OCI-LY3 (cell line): Measurements from ENCODE around the gene BTG2.
"Not testable (repeated sequence)": the region's sequence is repeated elsewhere in the genome, so short reads cannot be mapped to it uniquely, and the experiment has no call there.

Experiments
- H2AFZ ChIP-seq: fragments of 200-600, 300-600 bp; shearing (Covaris generic); 2 replicates; pipeline ENCODE4 v1.6.0; 2014; ENCODE audit warnings: antibody characterized with exemption, low read depth, low read length
- H3K27ac ChIP-seq: fragments of 200-600, 300-600 bp; sonication (generic); 2 replicates; pipeline ENCODE4 v1.5.1; 2014; ENCODE audit warnings: mild to moderate bottlenecking, low read length, moderate library complexity, mixed read lengths
- H3K27me3 ChIP-seq: fragments of 200-600, 300-600 bp; sonication (generic); 2 replicates; pipeline ENCODE4 v1.6.1; 2014; ENCODE audit warnings: low read depth, low read length, mixed read lengths
- H3K36me3 ChIP-seq: fragments of 200-600, 300-600 bp; sonication (generic); replicated peaks from 2 replicates; pipeline ENCODE3; 2014; ENCODE audit warnings: low read depth, low read length, mixed read lengths
- H3K4me1 ChIP-seq: fragments of 300-600, 200-600 bp; sonication (generic); 2 replicates; pipeline ENCODE4 v1.6.1; 2014; ENCODE audit warnings: low read length, mixed read lengths
- H3K4me2 ChIP-seq: fragments of 200-600, 300-600 bp; sonication (generic); 2 replicates; pipeline ENCODE4 v1.6.1; 2014; ENCODE audit warnings: low read length, mixed read lengths
- H3K4me3 ChIP-seq: fragments of 300-600, 200-600 bp; sonication (generic); 2 replicates; pipeline ENCODE4 v1.5.1; 2014; ENCODE audit warnings: antibody characterized with exemption, mild to moderate bottlenecking, low read length, moderate library complexity
- H3K79me2 ChIP-seq: fragments of 300-600, 200-600 bp; shearing (Covaris generic); 2 replicates; pipeline ENCODE4 v1.6.1; 2014; ENCODE audit warnings: mild to moderate bottlenecking, low read length, mixed read lengths
- H3K9ac ChIP-seq: fragments of 300-600, 200-600 bp; shearing (Covaris generic); 2 replicates; pipeline ENCODE4 v1.6.0; 2014; ENCODE audit warnings: mild to moderate bottlenecking, low read length, moderate library complexity
- H3K9me3 ChIP-seq: fragments of 200-600, 300-600 bp; shearing (Covaris generic); 2 replicates; pipeline ENCODE4 v1.6.1; 2014; ENCODE audit warnings: low read length, mixed read lengths; ENCODE audit not compliant: insufficient read depth
- H4K20me1 ChIP-seq: fragments of 200-600, 300-600 bp; sonication (generic); 2 replicates; pipeline ENCODE4 v1.6.1; 2016; ENCODE audit warnings: low read length, mixed read lengths; ENCODE audit not compliant: insufficient read depth
- EZH2phosphoT487 ChIP-seq: fragments of 200-600 bp; shearing (Covaris generic); IDR thresholded peaks from 2 replicates; pipeline ENCODE4 v1.6.1; 2018; ENCODE audit warnings: antibody characterized with exemption, mixed run types, low read depth
- TF ChIP-seq, protein P1 (sequence below): fragments of 200-600, 300-600 bp; sonication (generic); IDR thresholded peaks from 2 replicates; pipeline ENCODE4 v1.5.1; 2014; ENCODE audit warnings: antibody characterized with exemption, low read length, low read depth

Gene BTG2

DNA sequence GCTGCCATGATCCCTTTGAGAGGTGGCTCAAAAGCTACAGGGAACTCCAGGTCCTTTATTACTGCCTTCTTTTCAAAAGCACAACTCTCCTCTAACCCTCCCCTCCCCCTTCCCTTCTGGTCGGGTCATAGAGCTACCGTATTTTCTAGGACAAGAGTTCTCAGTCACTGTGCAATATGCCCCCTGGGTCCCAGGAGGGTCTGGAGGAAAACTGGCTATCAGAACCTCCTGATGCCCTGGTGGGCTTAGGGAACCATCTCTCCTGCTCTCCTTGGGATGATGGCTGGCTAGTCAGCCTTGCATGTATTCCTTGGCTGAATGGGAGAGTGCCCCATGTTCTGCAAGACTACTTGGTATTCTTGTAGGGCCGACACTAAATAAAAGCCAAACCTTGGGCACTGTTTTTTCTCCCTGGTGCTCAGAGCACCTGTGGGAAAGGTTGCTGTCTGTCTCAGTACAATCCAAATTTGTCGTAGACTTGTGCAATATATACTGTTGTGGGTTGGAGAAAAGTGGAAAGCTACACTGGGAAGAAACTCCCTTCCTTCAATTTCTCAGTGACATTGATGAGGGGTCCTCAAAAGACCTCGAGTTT lies 3.1 kb downstream of the BTG2 start:
- peaks cover 61% of the 10 kb centered on the region for H3K36me3 ChIP-seq
- H3K4me1 ChIP-seq: peaks cover 39% of the 10 kb centered on the region
- no peak overlapping the region for H3K27ac ChIP-seq
- peaks cover 66% of the 10 kb centered on the region for H4K20me1 ChIP-seq
- no peak overlapping the region for H2AFZ ChIP-seq
- TF ChIP-seq, protein P1, sequence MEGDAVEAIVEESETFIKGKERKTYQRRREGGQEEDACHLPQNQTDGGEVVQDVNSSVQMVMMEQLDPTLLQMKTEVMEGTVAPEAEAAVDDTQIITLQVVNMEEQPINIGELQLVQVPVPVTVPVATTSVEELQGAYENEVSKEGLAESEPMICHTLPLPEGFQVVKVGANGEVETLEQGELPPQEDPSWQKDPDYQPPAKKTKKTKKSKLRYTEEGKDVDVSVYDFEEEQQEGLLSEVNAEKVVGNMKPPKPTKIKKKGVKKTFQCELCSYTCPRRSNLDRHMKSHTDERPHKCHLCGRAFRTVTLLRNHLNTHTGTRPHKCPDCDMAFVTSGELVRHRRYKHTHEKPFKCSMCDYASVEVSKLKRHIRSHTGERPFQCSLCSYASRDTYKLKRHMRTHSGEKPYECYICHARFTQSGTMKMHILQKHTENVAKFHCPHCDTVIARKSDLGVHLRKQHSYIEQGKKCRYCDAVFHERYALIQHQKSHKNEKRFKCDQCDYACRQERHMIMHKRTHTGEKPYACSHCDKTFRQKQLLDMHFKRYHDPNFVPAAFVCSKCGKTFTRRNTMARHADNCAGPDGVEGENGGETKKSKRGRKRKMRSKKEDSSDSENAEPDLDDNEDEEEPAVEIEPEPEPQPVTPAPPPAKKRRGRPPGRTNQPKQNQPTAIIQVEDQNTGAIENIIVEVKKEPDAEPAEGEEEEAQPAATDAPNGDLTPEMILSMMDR: no peak
- H3K4me3 ChIP-seq: peak overlapping the region; percentile 84
- H3K9ac ChIP-seq: peak overlapping the region; percentile 98; the same call in 1 of the 2 replicates
- no peaks in the 10 kb centered on the region for H3K9me3 ChIP-seq
- H3K4me2 ChIP-seq: peak overlapping the region; percentile 96
- no peaks in the 10 kb centered on the region for H3K27me3 ChIP-seq
- H3K79me2 ChIP-seq: peaks cover 63% of the 10 kb centered on the region

DNA sequence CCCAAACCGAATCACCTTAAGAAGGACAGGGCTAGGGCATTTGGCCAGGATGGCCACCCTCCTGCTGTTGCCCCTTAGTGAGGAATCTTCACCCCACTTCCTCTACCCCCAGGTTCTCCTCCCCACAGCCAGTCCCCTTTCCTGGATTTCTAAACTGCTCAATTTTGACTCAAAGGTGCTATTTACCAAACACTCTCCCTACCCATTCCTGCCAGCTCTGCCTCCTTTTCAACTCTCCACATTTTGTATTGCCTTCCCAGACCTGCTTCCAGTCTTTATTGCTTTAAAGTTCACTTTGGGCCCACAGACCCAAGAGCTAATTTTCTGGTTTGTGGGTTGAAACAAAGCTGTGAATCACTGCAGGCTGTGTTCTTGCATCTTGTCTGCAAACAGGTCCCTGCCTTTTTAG lies 3.6 kb downstream of the BTG2 start:
- H2AFZ ChIP-seq: no peak overlapping the region
- TF ChIP-seq EZH2phosphoT487: no peak
- TF ChIP-seq, protein P1: no peak
- no peaks in the 10 kb centered on the region for H3K9me3 ChIP-seq
- H3K27me3 ChIP-seq: no peaks in the 10 kb centered on the region
- H3K4me2 ChIP-seq: peak overlapping the region; percentile 96; the same call in 1 of the 2 replicates
- H3K79me2 ChIP-seq: peaks cover 63% of the 10 kb centered on the region
- H3K4me3 ChIP-seq: no peak overlapping the region
- no peak overlapping the region for H3K9ac ChIP-seq
- peaks cover 63% of the 10 kb centered on the region for H3K36me3 ChIP-seq
- no peak overlapping the region for H3K27ac ChIP-seq
- H4K20me1 ChIP-seq: peaks cover 66% of the 10 kb centered on the region
- peaks cover 34% of the 10 kb centered on the region for H3K4me1 ChIP-seq

DNA sequence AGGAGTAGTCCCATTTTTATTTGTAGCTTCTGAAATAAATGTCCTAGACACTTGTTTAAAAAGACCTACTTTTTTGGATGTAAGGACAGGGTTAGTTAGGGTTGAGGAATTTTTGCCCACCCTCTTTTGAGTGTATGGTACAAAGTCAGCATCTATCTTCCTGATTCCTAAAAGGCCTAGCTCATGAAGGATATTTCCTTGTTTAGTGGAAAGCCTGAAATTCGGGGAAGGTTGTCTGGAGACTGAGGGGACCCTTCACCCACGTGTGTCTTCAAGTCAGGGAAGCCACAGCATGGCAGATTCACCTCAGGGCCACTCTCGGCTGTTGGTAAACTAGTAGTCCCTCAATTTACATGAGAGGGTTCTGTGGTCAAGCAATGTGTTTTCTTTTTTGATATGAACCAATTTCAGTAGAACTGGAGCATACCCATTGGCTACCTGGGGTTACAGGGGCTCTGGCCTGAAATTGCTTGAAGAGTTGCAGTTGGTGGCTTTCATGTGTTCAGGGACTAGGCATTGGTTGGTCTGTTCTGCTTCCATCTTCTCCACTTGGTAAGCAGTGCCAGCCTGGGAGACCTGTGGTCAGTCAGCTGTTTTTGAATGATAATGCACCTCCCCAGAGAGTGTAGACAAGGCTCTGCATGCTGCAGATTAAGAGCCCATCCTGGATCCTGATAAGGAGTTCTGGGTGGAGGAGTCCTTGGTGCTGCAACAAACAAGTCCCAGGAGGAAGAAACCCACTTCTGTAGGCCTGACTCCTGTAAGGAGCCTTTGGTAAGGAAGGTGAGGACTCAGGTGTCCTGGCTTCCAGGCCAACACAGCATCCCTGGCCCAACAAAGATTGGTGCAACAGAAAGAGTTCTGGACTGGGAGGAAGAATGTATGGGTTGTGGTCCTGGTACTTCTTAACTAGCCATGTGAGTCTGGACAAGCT lies 6.3 kb downstream of the BTG2 start:
- Histone ChIP-seq H3K79me2 (peaks cover 50% of the 10 kb centered on the region), H3K27ac (no peak overlapping the region), H3K4me2 (no peak overlapping the region), H2AFZ (no peak overlapping the region), H3K36me3 (peaks cover 55% of the 10 kb centered on the region), H3K27me3 (no peaks in the 10 kb centered on the region), H3K4me3 (no peak overlapping the region), H3K9ac (no peak overlapping the region), H4K20me1 (peaks cover 54% of the 10 kb centered on the region), H3K4me1 (peaks cover 25% of the 10 kb centered on the region), H3K9me3 (no peaks in the 10 kb centered on the region)
- TF ChIP-seq, protein P1: no peak
- no peak for TF ChIP-seq EZH2phosphoT487

DNA sequence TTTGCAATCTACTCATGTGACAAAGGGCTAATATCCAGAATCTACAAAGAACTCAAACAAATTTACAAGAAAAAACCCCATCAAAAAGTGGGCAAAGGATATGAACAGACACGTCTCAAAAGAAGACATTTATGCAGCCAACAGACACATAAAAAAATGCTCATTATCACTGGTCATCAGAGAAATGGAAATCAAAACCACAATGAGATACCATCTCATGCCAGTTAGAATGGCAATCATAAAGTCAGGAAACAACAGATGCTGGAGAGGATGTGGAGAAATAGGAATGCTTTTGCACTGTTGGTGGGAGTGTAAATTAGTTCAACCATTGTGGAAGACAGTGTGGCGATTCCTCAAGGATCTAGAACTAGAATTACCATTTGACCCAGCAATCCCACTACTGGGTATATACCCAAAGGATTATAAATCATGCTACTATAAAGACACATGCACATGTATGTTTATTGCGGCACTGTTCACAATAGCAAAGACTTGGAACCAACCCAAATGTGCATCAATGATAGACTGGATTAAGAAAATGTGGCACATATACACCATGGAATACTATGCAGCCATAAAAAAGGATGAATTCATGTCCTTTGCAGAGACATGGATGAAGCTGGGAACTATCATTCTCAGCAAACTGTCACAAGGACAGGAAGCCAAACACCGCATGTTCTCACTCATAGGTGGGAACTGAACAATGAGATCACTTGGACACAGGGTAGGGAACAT lies 8.9 kb downstream of the BTG2 start:
- H3K4me3 ChIP-seq, H2AFZ ChIP-seq, H3K27me3 ChIP-seq, H3K27ac ChIP-seq, H3K4me2 ChIP-seq, H3K9ac ChIP-seq, H3K4me1 ChIP-seq, H3K9me3 ChIP-seq: not testable (repeated sequence)
- Histone ChIP-seq H3K36me3 (peaks cover 30% of the 10 kb centered on the region), H3K79me2 (peaks cover 25% of the 10 kb centered on the region), H4K20me1 (peaks cover 30% of the 10 kb centered on the region)
